Activated CD8-positive, alpha-beta memory T cell treated with anti-CD3 and anti-CD28 coated beads, Interleukin-2, amount 50 U/mL, for 4 hours (primary cell): ENCODE results near the gene OR51V1.
"Not testable (repeated sequence)": the region's sequence is repeated elsewhere in the genome, so short reads cannot be mapped to it uniquely, and the experiment has no call there.

ENCODE experiments used
- DNase-seq: peaks from one replicate; pipeline ENCODE4 v3.0.0-alpha.2; 2020

Gene OR51V1

GRCh38 chr11:5164807-5165206 lies 35.7 kb downstream of the OR51V1 start:
- DNase-seq: not testable (repeated sequence)

DNA sequence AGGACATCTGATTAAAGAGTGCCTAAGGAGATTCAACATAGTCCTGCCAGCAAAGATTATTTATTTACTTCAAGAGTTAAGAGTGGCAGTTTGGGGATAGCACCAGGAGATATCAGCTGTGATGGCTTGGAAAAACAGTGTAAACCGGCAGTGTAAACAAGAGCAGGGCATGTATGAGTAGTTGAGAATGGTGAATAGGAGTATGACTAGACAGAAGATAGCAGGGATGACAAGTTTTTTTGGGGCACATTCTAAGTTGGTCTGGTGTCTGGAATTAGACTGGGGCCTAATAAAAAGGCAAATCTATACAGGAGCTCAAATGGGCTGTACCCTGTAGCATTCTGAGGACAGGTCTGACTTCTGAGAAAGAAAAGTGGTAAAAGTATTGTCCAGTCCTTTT lies 39.4 kb downstream of the OR51V1 start:
- DNase-seq: not testable (repeated sequence)

DNA sequence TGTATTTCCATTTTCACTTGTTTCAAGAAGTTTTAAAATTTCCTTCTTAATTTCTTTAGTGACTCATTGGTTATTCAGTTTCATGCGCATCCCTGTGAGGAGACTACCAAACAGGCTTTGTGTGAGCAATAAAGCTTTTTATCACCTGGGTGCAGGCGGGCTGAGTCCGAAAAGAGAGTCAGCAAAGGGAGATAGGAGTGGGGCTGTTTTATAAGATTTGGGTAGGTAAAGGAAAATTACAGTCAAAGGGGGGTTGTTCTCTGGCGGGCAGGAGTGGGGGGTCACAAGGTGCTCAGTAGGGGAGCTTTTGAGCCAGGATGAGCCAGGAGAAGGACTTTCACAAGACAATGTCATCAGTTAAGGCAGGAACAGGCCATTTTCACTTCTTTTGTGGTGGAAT lies 40.3 kb downstream of the OR51V1 start:
- DNase-seq: not testable (repeated sequence)

DNA sequence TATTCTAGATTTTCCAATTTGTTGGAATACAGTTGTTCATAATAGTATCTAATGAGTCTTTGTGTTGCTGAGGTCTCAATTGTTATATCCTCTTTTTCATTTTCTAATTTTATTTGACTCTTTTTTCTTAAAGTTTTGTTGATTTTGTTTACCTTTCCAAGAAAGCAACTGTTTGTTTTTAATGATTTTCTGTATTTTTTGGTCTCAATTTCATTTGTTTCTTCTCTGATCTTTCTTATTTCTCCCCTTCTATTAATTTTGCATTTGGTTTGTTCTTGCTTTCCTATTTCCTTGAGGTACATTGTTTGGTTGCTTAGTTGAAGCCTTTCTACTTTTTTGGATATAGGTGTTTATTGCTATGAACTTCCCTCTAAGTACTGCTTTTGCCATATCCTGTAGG lies 40.7 kb downstream of the OR51V1 start:
- DNase-seq: no peak

DNA sequence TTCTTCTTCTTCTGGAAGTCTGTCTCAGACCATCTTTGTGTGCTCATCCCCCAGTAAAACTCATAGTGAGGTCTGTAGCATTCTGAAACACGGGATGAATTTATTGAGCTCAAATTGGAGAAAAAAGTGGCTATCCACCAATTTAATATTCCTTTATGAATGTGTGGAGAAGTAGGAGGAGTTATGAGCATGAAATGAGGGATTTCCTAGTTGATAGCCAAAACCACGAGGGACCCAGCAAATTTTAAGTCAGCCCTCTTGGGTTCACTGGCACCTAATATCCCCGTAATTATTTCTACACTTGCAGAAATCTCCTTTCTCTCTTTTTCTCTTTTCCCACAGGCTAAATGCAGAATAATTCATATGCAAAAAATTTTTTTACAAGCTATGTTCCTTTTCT lies 45.8 kb downstream of the OR51V1 start, which contains the start of gene OR52A1:
Gene OR52A1 (minus strand): TSS at position 101 of the 400 bp plus-strand sequence. CDS start 2,388 bp downstream, outside the sequence.
- DNase-seq: no peak

DNA sequence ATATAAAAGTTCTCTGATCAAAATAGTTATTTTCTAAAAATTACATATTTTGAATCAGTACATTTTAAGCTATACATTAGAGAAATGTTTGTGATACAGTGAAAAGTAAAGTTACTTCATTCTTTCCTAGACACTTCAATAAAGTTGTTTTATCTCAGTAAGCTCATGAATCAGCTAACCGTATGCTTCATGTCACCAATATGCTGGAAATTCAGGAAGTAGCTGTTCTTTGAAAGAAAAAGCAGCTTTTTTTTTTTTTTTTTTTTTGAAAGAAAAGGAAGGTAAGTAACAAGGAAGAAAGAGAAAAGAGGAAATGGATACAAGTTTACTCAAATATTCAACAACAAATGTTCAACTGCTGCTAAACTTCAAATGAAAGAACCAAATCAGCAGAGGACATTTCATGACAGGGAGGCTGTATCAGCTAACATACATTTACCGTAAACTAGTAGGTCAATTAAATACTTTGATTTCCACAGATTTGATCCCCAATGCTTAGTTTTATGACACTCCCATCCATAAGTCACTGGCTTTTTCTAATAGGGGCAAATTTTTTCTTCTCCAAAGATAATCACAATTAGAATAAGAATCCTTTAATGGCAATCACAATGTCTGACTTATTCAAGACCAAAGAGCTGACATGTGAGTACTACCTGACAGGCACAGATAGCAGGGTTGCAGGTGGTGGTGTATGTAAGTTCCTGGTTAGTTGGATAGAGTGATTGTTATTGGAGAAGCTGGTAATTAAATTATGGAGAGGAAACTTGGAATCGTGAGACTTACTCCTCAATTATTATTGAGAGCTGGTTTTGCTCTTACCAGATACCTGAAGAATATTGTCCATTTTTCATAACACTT lies 46.7 kb downstream of the OR51V1 start:
- DNase-seq: no peak

DNA sequence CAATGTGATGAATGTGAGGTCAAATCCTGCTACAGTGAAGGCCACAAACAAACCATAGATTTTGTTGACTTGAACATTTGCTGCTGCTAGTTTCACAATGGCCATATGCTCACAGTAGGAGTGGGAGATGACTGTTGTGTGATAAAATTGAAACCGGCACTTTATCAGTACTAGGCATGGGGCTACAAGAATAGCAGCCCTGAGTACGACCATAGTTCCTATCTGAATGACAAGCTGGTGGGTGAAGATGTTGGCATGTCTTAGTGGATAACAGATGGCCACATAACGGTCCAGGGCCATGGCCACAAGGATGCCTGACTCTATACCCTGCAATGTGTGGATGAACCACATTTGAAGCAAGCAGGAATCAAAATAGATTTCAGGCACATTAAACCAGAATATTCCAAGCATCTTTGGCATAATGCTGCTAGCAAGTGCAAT lies 48.7 kb downstream of the OR51V1 start:
- no peak for DNase-seq
